ENCODE measurements around the gene MPC2. TPM values are rescaled to one million over a fixed set of nuclear protein-coding genes. Genes with fewer than 3 reads are reported as not detected.

Gene MPC2
- polyA plus RNA-seq, 3 donors = 14.2 to 70.3 (median 59.4) TPM

DNA sequence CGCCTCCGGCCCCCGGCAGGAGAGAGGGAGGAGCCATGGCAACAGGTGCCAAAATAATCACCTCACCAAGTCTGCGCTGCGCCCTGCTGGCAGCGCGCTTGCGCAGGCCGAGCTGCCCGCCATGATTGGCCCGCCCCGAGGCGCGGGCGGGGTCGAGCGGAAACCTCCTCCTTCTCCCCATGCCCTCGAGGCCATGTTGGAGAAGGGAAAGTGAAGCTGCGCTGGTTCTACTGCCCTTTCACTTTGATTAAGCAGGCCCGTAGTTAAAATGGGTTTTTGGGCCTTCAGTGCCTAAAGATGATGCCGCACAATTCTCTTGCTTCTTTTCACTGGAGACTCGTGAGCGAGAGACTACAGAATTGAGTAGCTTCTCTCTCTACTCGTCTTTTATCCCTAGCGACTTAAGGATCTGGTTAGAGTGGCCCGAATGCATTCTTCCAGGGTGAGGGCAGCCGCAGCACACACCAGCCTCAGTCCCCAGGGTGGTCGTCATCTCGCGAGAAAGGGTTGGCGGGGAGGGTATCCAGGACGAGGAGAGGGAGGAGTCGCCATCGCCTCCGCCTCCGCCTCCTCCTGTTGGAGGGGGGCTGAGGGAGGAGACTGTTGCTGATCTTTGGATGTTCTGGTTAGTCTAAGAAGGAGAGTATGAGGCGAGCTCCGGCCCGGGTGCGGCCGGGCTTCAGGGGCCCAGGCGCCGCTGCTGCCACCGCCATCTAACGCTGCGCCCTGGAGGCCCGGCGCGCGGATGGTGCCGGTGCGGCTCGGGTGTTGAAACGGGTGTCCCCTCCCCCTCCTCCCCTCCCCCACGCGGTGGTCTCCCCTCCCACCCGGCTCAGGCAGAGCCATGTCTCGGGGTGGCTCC, 573 bp downstream of the MPC2 start, which contains the start of gene DCAF6:
TSS of gene DCAF6 (plus strand) at position 616 of the 862 bp plus-strand sequence. CDS start at position 845, 229 bp downstream.
- Histone ChIP-seq H3K9ac (ENCODE audit: insufficient read depth, low read length, poor library complexity, severe bottlenecking) (peak within 1 kb of the TSS; percentile 84), H3K4me2 (replicated peaks; ENCODE audit: extremely low read depth, low read length, poor library complexity, severe bottlenecking) (peak within 1 kb of the TSS; percentile 92), H3K27ac (ENCODE audit: low read depth in 1 of 2, low read length in 2 of 2) (peak within 1 kb of the TSS; percentile 90 to 97), H3K36me3 (replicated peaks in 1 of 2; ENCODE audit: control insufficient read depth in 1 of 2, insufficient read depth in 2 of 2, low read length in 2 of 2) (no peaks in the 10 kb centered on the region), H2AFZ (ENCODE audit: insufficient read depth, low read depth, low read length, poor library complexity, severe bottlenecking) (peak within 1 kb of the TSS; percentile 93), H3K4me1 (ENCODE audit: control insufficient read depth in 1 of 2, insufficient read depth in 2 of 2, low read length in 2 of 2) (peaks cover 19 to 35% of the 10 kb centered on the region in 2 donors), H4K20me1 (ENCODE audit: insufficient read depth, low read length) (no peaks in the 10 kb centered on the region), H3K4me3 (replicated peaks in 1 of 3; ENCODE audit: low read depth in 2 of 3, low read length in 3 of 3) (peak within 1 kb of the TSS; percentile 83 to 97 (median 90)), H3K27me3 (ENCODE audit: control insufficient read depth in 2 of 2, insufficient read depth in 2 of 2, low read length in 2 of 2) (no peaks in the 10 kb centered on the region), H3K79me2 (ENCODE audit: insufficient read depth, low read length) (peaks cover 80% of the 10 kb centered on the region), H3K9me3 (replicated peaks in 1 of 2; ENCODE audit: control insufficient read depth in 1 of 2, insufficient read depth in 1 of 2, low read length in 2 of 2) (no peaks in the 10 kb centered on the region)
- Mint-ChIP-seq H3K4me1 (peaks cover 34% of the 10 kb centered on the region), H3K4me3 (peak within 1 kb of the TSS; percentile 90 to 99), H3K27me3 (ENCODE audit: low read depth in 3 of 3) (peaks cover 0 to 5% (median 3%) of the 10 kb centered on the region in 3 donors), H3K36me3 (peaks cover 0 to 2% of the 10 kb centered on the region in 2 donors), H3K27ac (peak within 1 kb of the TSS; percentile 96 to 100 (median 100)), H3K9me3 (no peaks in the 10 kb centered on the region)
- DNase-seq = peak; percentile 97 to 99 (median 98)
- WGBS (ENCODE audit: insufficient coverage) = 0% methylated on average over 29 of the region's 58 CpGs
- intact Hi-C loops (cut with micrococcal nuclease) = loop anchor here (5.0 to 10.0 kb wide), 3 partner anchors 214 to 1091 kb away; partner anchors contain the start of genes MPZL1 (in 1 of the 2) and POU2F1 (in 1 of the 2)
- TF ChIP-seq, protein P1, sequence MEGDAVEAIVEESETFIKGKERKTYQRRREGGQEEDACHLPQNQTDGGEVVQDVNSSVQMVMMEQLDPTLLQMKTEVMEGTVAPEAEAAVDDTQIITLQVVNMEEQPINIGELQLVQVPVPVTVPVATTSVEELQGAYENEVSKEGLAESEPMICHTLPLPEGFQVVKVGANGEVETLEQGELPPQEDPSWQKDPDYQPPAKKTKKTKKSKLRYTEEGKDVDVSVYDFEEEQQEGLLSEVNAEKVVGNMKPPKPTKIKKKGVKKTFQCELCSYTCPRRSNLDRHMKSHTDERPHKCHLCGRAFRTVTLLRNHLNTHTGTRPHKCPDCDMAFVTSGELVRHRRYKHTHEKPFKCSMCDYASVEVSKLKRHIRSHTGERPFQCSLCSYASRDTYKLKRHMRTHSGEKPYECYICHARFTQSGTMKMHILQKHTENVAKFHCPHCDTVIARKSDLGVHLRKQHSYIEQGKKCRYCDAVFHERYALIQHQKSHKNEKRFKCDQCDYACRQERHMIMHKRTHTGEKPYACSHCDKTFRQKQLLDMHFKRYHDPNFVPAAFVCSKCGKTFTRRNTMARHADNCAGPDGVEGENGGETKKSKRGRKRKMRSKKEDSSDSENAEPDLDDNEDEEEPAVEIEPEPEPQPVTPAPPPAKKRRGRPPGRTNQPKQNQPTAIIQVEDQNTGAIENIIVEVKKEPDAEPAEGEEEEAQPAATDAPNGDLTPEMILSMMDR (IDR thresholded peaks at IDR 0.05) = no peak

DNA sequence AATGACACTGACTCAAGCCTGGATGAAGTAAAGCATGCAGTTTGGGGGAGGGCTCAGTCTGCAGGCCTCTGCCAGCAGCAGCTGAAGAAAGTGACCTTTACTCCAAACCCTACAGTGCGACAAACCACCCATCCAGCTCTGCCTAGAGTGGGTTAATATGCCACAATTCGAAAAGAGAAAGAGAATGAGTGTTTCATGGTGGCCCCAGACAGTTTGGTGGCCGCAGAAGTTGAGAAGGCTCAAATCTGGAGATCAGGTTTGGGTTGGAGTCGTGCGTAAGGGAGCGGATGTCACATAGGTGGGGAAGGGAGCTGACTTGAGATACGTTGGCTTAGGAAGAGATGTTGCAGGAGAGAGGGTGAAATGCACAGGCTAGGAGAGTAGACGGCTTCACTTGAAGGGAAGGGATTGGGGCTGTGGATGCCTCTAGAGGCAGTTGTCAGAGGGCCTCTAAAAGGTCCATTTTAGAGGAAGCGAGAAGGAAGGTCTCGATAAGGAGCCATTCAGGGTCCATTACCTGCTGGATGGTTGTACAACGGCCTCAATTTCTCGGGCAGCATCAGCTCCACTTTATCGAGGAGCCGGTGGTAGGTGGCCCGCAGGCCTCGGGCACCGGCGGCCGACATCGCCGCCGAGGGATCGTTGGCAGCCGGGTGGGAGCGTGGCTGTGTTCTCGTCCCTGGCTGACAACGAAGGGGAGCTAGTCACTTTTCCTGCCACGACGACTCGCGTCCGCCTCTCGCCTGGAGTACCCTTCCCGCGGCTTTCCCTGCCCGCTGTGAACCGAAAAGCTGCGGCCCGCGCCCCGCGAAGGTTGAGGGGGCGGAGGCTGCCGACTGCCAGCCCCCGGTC, 1.4 kb downstream of the MPC2 start:
- Mint-ChIP-seq H3K27ac (peak overlapping the region; percentile 96 to 100 (median 100)), H3K4me1 (peaks cover 34% of the 10 kb centered on the region)

More for the DNA sequence above, 1.4 kb downstream of the MPC2 start:
- TF ChIP-seq, protein P1 (IDR thresholded peaks at IDR 0.05) = no peak
- Histone ChIP-seq H3K9ac (ENCODE audit: insufficient read depth, low read length, poor library complexity, severe bottlenecking) (peak overlapping the region; percentile 84), H3K9me3 (replicated peaks in 1 of 2; ENCODE audit: control insufficient read depth in 1 of 2, insufficient read depth in 1 of 2, low read length in 2 of 2) (no peaks in the 10 kb centered on the region), H3K27ac (ENCODE audit: low read depth in 1 of 2, low read length in 2 of 2) (peak overlapping the region; percentile 90 to 97), H2AFZ (ENCODE audit: insufficient read depth, low read depth, low read length, poor library complexity, severe bottlenecking) (peak overlapping the region; percentile 93), H3K36me3 (replicated peaks in 1 of 2; ENCODE audit: control insufficient read depth in 1 of 2, insufficient read depth in 2 of 2, low read length in 2 of 2) (no peaks in the 10 kb centered on the region), H3K79me2 (ENCODE audit: insufficient read depth, low read length) (peaks cover 80% of the 10 kb centered on the region), H3K4me2 (replicated peaks; ENCODE audit: extremely low read depth, low read length, poor library complexity, severe bottlenecking) (peak overlapping the region; percentile 92), H4K20me1 (ENCODE audit: insufficient read depth, low read length) (no peaks in the 10 kb centered on the region), H3K4me1 (ENCODE audit: control insufficient read depth in 1 of 2, insufficient read depth in 2 of 2, low read length in 2 of 2) (peaks cover 19 to 35% of the 10 kb centered on the region in 2 donors), H3K4me3 (replicated peaks in 1 of 3; ENCODE audit: low read depth in 2 of 3, low read length in 3 of 3) (peak overlapping the region; percentile 83 to 97 (median 90)), H3K27me3 (ENCODE audit: control insufficient read depth in 2 of 2, insufficient read depth in 2 of 2, low read length in 2 of 2) (no peaks in the 10 kb centered on the region)
- WGBS (ENCODE audit: insufficient coverage) = under 1% methylated on average over 44 of the region's 45 CpGs
- Mint-ChIP-seq H3K27me3 (ENCODE audit: low read depth in 3 of 3) (peaks cover 0 to 5% (median 3%) of the 10 kb centered on the region in 3 donors), H3K9me3 (no peaks in the 10 kb centered on the region), H3K36me3 (peaks cover 0 to 2% of the 10 kb centered on the region in 2 donors), H3K4me3 (peak overlapping the region; percentile 90 to 99)
- peak; percentile 24 to 26 (median 25) for DNase-seq
- intact Hi-C loops (cut with micrococcal nuclease) = loop anchor here (5.0 to 10.0 kb wide), 3 partner anchors 213 to 1091 kb away; partner anchors contain the start of genes MPZL1 (in 1 of the 2) and POU2F1 (in 1 of the 2)

All from CD14-positive monocyte (primary cell).